GM12878 (cell line): Measurements from ENCODE around the gene CACNA2D4. TPM values are rescaled to one million over a fixed set of nuclear protein-coding genes. Genes with fewer than 3 reads are reported as not detected.

Experiments
- ATAC-seq: fragments of 200-7000 bp; cut with Tn5 transposase; 3 replicates; pipeline ENCODE4 v1.9.1; 2020; ENCODE audit warnings: mild to moderate bottlenecking, moderate library complexity
- BruUV-seq: library from RNA; stranded (reverse); fragments of 400-500 nt; replicated peaks from 2 replicates; lab custom pipeline; 2021; lab: Mats Ljungman, UMichigan
- CTCF ChIA-PET: fragments of 300-600 bp; sonication (Branson Sonifier 250); formaldehyde crosslinking; extraction: SDS; loops from one replicate; lab custom pipeline; 2021; ENCODE audit warnings: inconsistent platforms; lab: Yijun Ruan, JAX
- POLR2A ChIA-PET: fragments of 350-600 bp; formaldehyde crosslinking; extraction: SDS; loops from one replicate; lab custom pipeline; 2021; ENCODE audit warnings: inconsistent platforms; lab: Charles Lee
- RAD21 ChIA-PET: fragments of 300-600 bp; sonication (Branson Sonifier 250); formaldehyde crosslinking; loops from one replicate; lab custom pipeline; 2023; ENCODE audit warnings: antibody characterized with exemption; ENCODE audit not compliant: unreplicated experiment; lab: Charles Lee
- SMC1A ChIA-PET: fragments of 300-600 bp; sonication (Branson Sonifier 250); formaldehyde crosslinking; loops from one replicate; lab custom pipeline; 2023; ENCODE audit not compliant: unreplicated experiment, uncharacterized antibody; lab: Charles Lee
- DNase-seq: peaks from one replicate; pipeline ENCODE4 v3.0.0-alpha.2; 2011; ENCODE audit warnings: low read depth, low spot score
- FAIRE-seq: peaks from 3 replicates; lab custom pipeline; 2011; peaks lifted over from hg19 to GRCh38; lab: Jason Lieb, UNC
- H2AFZ ChIP-seq: 2 replicates; pipeline ENCODE4 v1.6.0; 2011; ENCODE audit warnings: low read depth, low read length, control low read depth; ENCODE audit not compliant: control insufficient read depth
- H3K27ac ChIP-seq: 2 replicates; pipeline ENCODE4 v1.5.1; 2011; ENCODE audit warnings: control low read depth; ENCODE audit not compliant: control insufficient read depth, insufficient read depth
- H3K27me3 ChIP-seq, 2 experiments: replicated peaks in 1 of 2; 2 replicates each; pipeline versions ENCODE4 v1.6.0 to v1.6.1; 2011; ENCODE audit warnings: low read length in 1 of 2; ENCODE audit not compliant: control insufficient read depth in 2 of 2, insufficient read depth in 2 of 2
- H3K36me3 ChIP-seq, 2 experiments: 2 replicates each; pipeline ENCODE4 v1.5.1; 2011; ENCODE audit warnings: low read length in 1 of 2; ENCODE audit not compliant: control insufficient read depth in 2 of 2, insufficient read depth in 2 of 2
- H3K4me1 ChIP-seq: 2 replicates; pipeline ENCODE4 v1.6.1; 2011; ENCODE audit warnings: mild to moderate bottlenecking, low read length, moderate library complexity, mixed read lengths; ENCODE audit not compliant: control insufficient read depth, insufficient read depth
- H3K4me2 ChIP-seq: 2 replicates; pipeline ENCODE4 v1.6.0; 2011; ENCODE audit warnings: control low read depth; ENCODE audit not compliant: control insufficient read depth, insufficient read depth
- H3K4me3 ChIP-seq: fragments of 200-600 bp; sonication (generic); 2 replicates; pipeline ENCODE4 v1.5.1; 2016
- H3K79me2 ChIP-seq: 2 replicates; pipeline ENCODE4 v1.6.0; 2011; ENCODE audit warnings: low read length; ENCODE audit not compliant: control insufficient read depth, insufficient read depth
- H3K9ac ChIP-seq: 2 replicates; pipeline ENCODE4 v1.8.0; 2011; ENCODE audit warnings: low read length, control low read depth, mixed read lengths; ENCODE audit not compliant: control insufficient read depth, insufficient read depth
- H3K9me3 ChIP-seq: replicated peaks from 3 replicates; pipeline ENCODE4 v1.5.1; 2011; ENCODE audit warnings: mild to moderate bottlenecking, low read length; ENCODE audit not compliant: control insufficient read depth, insufficient read depth
- H4K20me1 ChIP-seq: 2 replicates; pipeline ENCODE4 v1.6.0; 2011; ENCODE audit not compliant: control insufficient read depth, insufficient read depth
- BCLAF1 ChIP-seq: fragments of 450-650 bp; IDR thresholded peaks from 2 replicates; pipeline ENCODE4 v1.6.1; 2017; ENCODE audit warnings: antibody characterized with exemption, mild to moderate bottlenecking, moderate library complexity
- CBFB ChIP-seq: IDR thresholded peaks from 2 replicates; pipeline ENCODE4 v1.6.1; 2016; ENCODE audit warnings: antibody characterized with exemption, low read depth
- CBX3 ChIP-seq: fragments of 200-600 bp; sonication (generic); IDR thresholded peaks from 2 replicates; pipeline ENCODE4 v1.6.1; 2016; ENCODE audit warnings: low read depth, borderline replicate concordance
- CEBPB ChIP-seq, 2 experiments: fragments of 150-350 bp in 1 of 2; IDR thresholded peaks; 2 replicates each; pipeline ENCODE4 v1.6.1; 2012 to 2014; ENCODE audit warnings: low read depth in 2 of 2, low read length in 2 of 2, borderline replicate concordance in 1 of 2, inconsistent platforms in 1 of 2
- CREM ChIP-seq: IDR thresholded peaks from 2 replicates; pipeline ENCODE4 v1.6.1; 2014; ENCODE audit warnings: antibody characterized with exemption, low read depth
- FOS ChIP-seq: IDR thresholded peaks from 3 replicates; pipeline ENCODE4 v1.6.1; 2011; ENCODE audit warnings: borderline replicate concordance; ENCODE audit not compliant: insufficient read length; ENCODE audit errors: extremely low read depth
- KAT2A ChIP-seq: conservative IDR thresholded peaks from 2 replicates; pipeline ENCODE4 v1.6.1; 2011; ENCODE audit warnings: low read depth, low read length; ENCODE audit not compliant: control insufficient read depth
- KDM1A ChIP-seq: fragments of 200-600 bp; sonication (generic); IDR thresholded peaks from 2 replicates; pipeline ENCODE4 v1.6.1; 2016; ENCODE audit warnings: borderline replicate concordance
- NFIC ChIP-seq: IDR thresholded peaks from 2 replicates; pipeline ENCODE4 v1.6.1; 2012; ENCODE audit warnings: low read depth, mild to moderate bottlenecking, inconsistent platforms, low read length, moderate library complexity
- NKRF ChIP-seq: fragments of 450-650 bp; conservative IDR thresholded peaks from 2 replicates; pipeline ENCODE4 v1.6.1; 2017; ENCODE audit warnings: mild to moderate bottlenecking, moderate library complexity
- POU2F2 ChIP-seq: IDR thresholded peaks from 3 replicates; pipeline ENCODE4 v1.6.1; 2011; ENCODE audit warnings: low read depth, mild to moderate bottlenecking, low read length, borderline replicate concordance
- SMAD1 ChIP-seq: fragments of 450-650 bp; IDR thresholded peaks from 2 replicates; pipeline ENCODE4 v1.6.1; 2018; ENCODE audit warnings: mild to moderate bottlenecking, low read depth; ENCODE audit not compliant: partially characterized antibody
- SMARCA5 ChIP-seq: fragments of 450-650 bp; IDR thresholded peaks from 2 replicates; pipeline ENCODE4 v1.6.1; 2017; ENCODE audit warnings: mild to moderate bottlenecking
- WRNIP1 ChIP-seq: IDR thresholded peaks from 2 replicates; pipeline ENCODE4 v1.6.1; 2011; ENCODE audit warnings: low read depth, low read length, improper control_type of control experiment, borderline replicate concordance
- WGBS: methylation state at CpG from one replicate; pipeline ENCODE4 v1.1.6; 2016; ENCODE audit warnings: low lambda C conversion rate; ENCODE audit not compliant: insufficient replicate concordance, insufficient coverage; ENCODE audit errors: missing lambda C conversion rate; 5-methylcytosine and 5-hydroxymethylcytosine counted together
- in situ Hi-C: fragments of 300-500 bp; cut with MboI; formaldehyde crosslinking; loops from 9 replicates; pipeline ENCODE4 v1.14.3; 2018; ENCODE audit warnings: mixed read lengths
- intact Hi-C: fragments of 100-400 bp; cut with micrococcal nuclease; formaldehyde crosslinking; loops from one replicate; pipeline ENCODE4 v1.14.2; 2022; ENCODE audit not compliant: unreplicated experiment
- polyA plus RNA-seq, 11 experiments: library from polyadenylated mRNA; depleted of rRNA in 4 of 11; unstranded in 6 of 11; stranded (reverse) in 5 of 11; fragments of >200 nt; fragmentation: Nextera tagmentation in 4 of 11; fragmentation: Illumina TruSeq in 1 of 11; extraction: Ambion mirVana in 4 of 11; extraction: Trizol in 1 of 11; gene quantifications; 1 replicate in 1 of 11; 2 replicates in 10 of 11; pipeline versions ENCODE4 v1.2.1 to v1.2.3, GENCODE V29; 2011 to 2016; ENCODE audit warnings: inconsistent platforms in 2 of 11, missing spikeins in 2 of 11, low read depth in 1 of 11
- total RNA-seq, 4 experiments: library from RNA; depleted of rRNA in 3 of 4; stranded (reverse); fragments of >200 nt in 3 of 4; fragmentation: Illumina TruSeq in 1 of 4; extraction: Trizol in 1 of 4; gene quantifications; 2 replicates each; pipeline versions ENCODE4 v1.2.1 to v1.2.3, GENCODE V29; 2013 to 2021

The CACNA2D4 gene
- total and polyA plus RNA-seq, 10 of the 15 experiments (the other 5 are each of a cell fraction or from before 2014, with no cell fraction given) = 0.03 to 1.0 (median 0.65) TPM

- DNase-seq (no peak), ATAC-seq (no peak), FAIRE-seq (no peak)
- Histone ChIP-seq H3K4me1 (no peaks in the 10 kb centered on the region), H3K4me3 (no peak overlapping the region), H2AFZ (no peak overlapping the region), H3K27ac (no peak overlapping the region), H3K9me3 (no peaks in the 10 kb centered on the region), H3K36me3 (no peaks in the 10 kb centered on the region), H3K9ac (no peak overlapping the region), H3K27me3 (peaks cover 0 to 4% of the 10 kb centered on the region in 2 experiments; a peak in 2 of 4 replicates), H3K79me2 (no peaks in the 10 kb centered on the region), H4K20me1 (no peaks in the 10 kb centered on the region), H3K4me2 (no peak overlapping the region)
- BruUV-seq = no TSS peak
- 46% methylated on average over 11 of the region's 11 CpGs for WGBS
- no peak for TF ChIP-seq BCLAF1
- TF ChIP-seq KDM1A = no peak
- no peak for TF ChIP-seq NFIC
- ChIA-PET POLR2A (no interaction called here), RAD21 (no interaction called here), SMC1A (no interaction called here), CTCF (no interaction called here)
- intact Hi-C loops (no loop called here), in situ Hi-C loops (no loop called here)
Measured at GRCh38 chr12:1858456-1858855, 60.0 kb downstream of the CACNA2D4 start.

- no peak for FAIRE-seq
- Histone ChIP-seq H3K79me2 (no peaks in the 10 kb centered on the region), H3K27me3 (peaks cover 0 to 4% of the 10 kb centered on the region in 2 experiments; a peak in 3 of 4 replicates), H3K9me3 (no peaks in the 10 kb centered on the region), H3K27ac (no peak overlapping the region), H2AFZ (no peak overlapping the region), H3K9ac (no peak overlapping the region), H3K36me3 (no peaks in the 10 kb centered on the region), H3K4me1 (no peaks in the 10 kb centered on the region), H3K4me3 (no peak overlapping the region), H3K4me2 (no peak overlapping the region), H4K20me1 (no peaks in the 10 kb centered on the region)
- ChIA-PET CTCF (no interaction called here), POLR2A (no interaction called here), RAD21 (no interaction called here), SMC1A (no interaction called here)
- no peak for ATAC-seq
- no TSS peak for BruUV-seq
- WGBS = 21% methylated on average over 7 of the region's 7 CpGs
- intact Hi-C loops = no loop called here
- in situ Hi-C loops = no loop called here
- no peak for DNase-seq
- TF ChIP-seq SMARCA5 (no peak), CREM (no peak), WRNIP1 (no peak), CBFB (no peak), FOS (no peak), CBX3 (no peak), KAT2A (no peak), SMAD1 (no peak), CEBPB (IDR thresholded peaks at IDR 0.05; ENCODE audit: borderline replicate concordance in 1 of 2, low read depth in 2 of 2, low read length in 2 of 2) (no peak), NKRF (no peak), POU2F2 (no peak)
Measured at GRCh38 chr12:1857821-1858220, 60.6 kb downstream of the CACNA2D4 start.
